ENCODE measurements around the gene MAPRE3.

MAPRE3 gene

GRCh38 chr2:26978061-26978596 is 7.7 kb downstream of the MAPRE3 start:
- DNase-seq (ENCODE audit: low read depth): no peak
- no peak overlapping the region for H3K4me3 ChIP-seq (ENCODE audit: low read depth, low read length)

- DNase-seq (ENCODE audit: low read depth): no peak
- no peak overlapping the region for H3K4me3 ChIP-seq (ENCODE audit: low read depth, low read length)
Measured at GRCh38 chr2:26979741-26980140, 9.3 kb downstream of the MAPRE3 start.

GRCh38 chr2:26980971-26981370 is 10.5 kb downstream of the MAPRE3 start:
- no peak overlapping the region for H3K4me3 ChIP-seq (ENCODE audit: low read depth, low read length)
- DNase-seq (ENCODE audit: low read depth): no peak

- H3K4me3 ChIP-seq (ENCODE audit: low read depth, low read length): no peak overlapping the region
- no peak for DNase-seq (ENCODE audit: low read depth)
Measured at GRCh38 chr2:26982102-26982742, 11.8 kb downstream of the MAPRE3 start.

GRCh38 chr2:26983746-26984145 is 13.3 kb downstream of the MAPRE3 start:
- H3K4me3 ChIP-seq (ENCODE audit: low read depth, low read length): no peak overlapping the region
- no peak for DNase-seq (ENCODE audit: low read depth)

GRCh38 chr2:26985807-26986206 is 15.4 kb downstream of the MAPRE3 start:
- no peak overlapping the region for H3K4me3 ChIP-seq (ENCODE audit: low read depth, low read length)
- DNase-seq (ENCODE audit: low read depth): no peak

- DNase-seq (ENCODE audit: low read depth): no peak
- no peak overlapping the region for H3K4me3 ChIP-seq (ENCODE audit: low read depth, low read length)
Measured at GRCh38 chr2:26986576-26986975, 16.1 kb downstream of the MAPRE3 start.

GRCh38 chr2:26988058-26988860 is 17.8 kb downstream of the MAPRE3 start:
- peak; percentile 47 for DNase-seq (ENCODE audit: low read depth)
- no peak overlapping the region for H3K4me3 ChIP-seq (ENCODE audit: low read depth, low read length)

GRCh38 chr2:26989156-26989555 is 18.7 kb downstream of the MAPRE3 start:
- DNase-seq (ENCODE audit: low read depth): no peak
- H3K4me3 ChIP-seq (ENCODE audit: low read depth, low read length): no peak overlapping the region

- no peak overlapping the region for H3K4me3 ChIP-seq (ENCODE audit: low read depth, low read length)
Measured at GRCh38 chr2:26991717-26992116, 21.3 kb downstream of the MAPRE3 start.

GRCh38 chr2:26993768-26994167 is 23.3 kb downstream of the MAPRE3 start:
- H3K4me3 ChIP-seq (ENCODE audit: low read depth, low read length): no peak overlapping the region
- DNase-seq (ENCODE audit: low read depth): no peak

More at GRCh38 chr2:26991717-26992116, 21.3 kb downstream of the MAPRE3 start:
- no peak for DNase-seq (ENCODE audit: low read depth)

GRCh38 chr2:26994983-26995382 is 24.5 kb downstream of the MAPRE3 start:
- H3K4me3 ChIP-seq (ENCODE audit: low read depth, low read length): no peak overlapping the region
- no peak for DNase-seq (ENCODE audit: low read depth)

GRCh38 chr2:26997394-26997793 is 27.0 kb downstream of the MAPRE3 start:
- no peak overlapping the region for H3K4me3 ChIP-seq (ENCODE audit: low read depth, low read length)
- no peak for DNase-seq (ENCODE audit: low read depth)

GRCh38 chr2:26998323-26998722 is 27.9 kb downstream of the MAPRE3 start:
- no peak overlapping the region for H3K4me3 ChIP-seq (ENCODE audit: low read depth, low read length)
- DNase-seq (ENCODE audit: low read depth): no peak

GRCh38 chr2:27000228-27000627 is 29.8 kb downstream of the MAPRE3 start:
- no peak for DNase-seq (ENCODE audit: low read depth)
- no peak overlapping the region for H3K4me3 ChIP-seq (ENCODE audit: low read depth, low read length)

GRCh38 chr2:27000995-27001394 is 30.6 kb downstream of the MAPRE3 start:
- H3K4me3 ChIP-seq (ENCODE audit: low read depth, low read length): no peak overlapping the region
- DNase-seq (ENCODE audit: low read depth): no peak

- no peak overlapping the region for H3K4me3 ChIP-seq (ENCODE audit: low read depth, low read length)
- no peak for DNase-seq (ENCODE audit: low read depth)
Measured at GRCh38 chr2:27001950-27002349, 31.5 kb downstream of the MAPRE3 start.

GRCh38 chr2:27003007-27003406 is 32.6 kb downstream of the MAPRE3 start:
- no peak for DNase-seq (ENCODE audit: low read depth)
- H3K4me3 ChIP-seq (ENCODE audit: low read depth, low read length): no peak overlapping the region

GRCh38 chr2:27003857-27004256 is 33.4 kb downstream of the MAPRE3 start:
- DNase-seq (ENCODE audit: low read depth): no peak
- no peak overlapping the region for H3K4me3 ChIP-seq (ENCODE audit: low read depth, low read length)

GRCh38 chr2:27006602-27007415 is 36.4 kb downstream of the MAPRE3 start:
- H3K4me3 ChIP-seq (ENCODE audit: low read depth, low read length): no peak overlapping the region
- DNase-seq (ENCODE audit: low read depth): no peak
